ENCODE data around the gene BTN3A1.
"Not testable (repeated sequence)": the region's sequence is repeated elsewhere in the genome, so short reads cannot be mapped to it uniquely, and the experiment has no call there.

- TF ChIP-seq POLR2A (IDR thresholded peaks at IDR 0.05; ENCODE audit: low read depth, low read length); TAF1 (IDR thresholded peaks at IDR 0.05; ENCODE audit: low read depth, low read length); PAX5 (IDR thresholded peaks at IDR 0.05; ENCODE audit: insufficient read depth, low read length, severe bottlenecking): not testable (repeated sequence)
Observed at GRCh38 chr6:26433680-26434079, 31.6 kb downstream of the BTN3A1 start.
